WTC11 (cell line): Measurements from ENCODE around the gene MPP2. TPM values are rescaled to one million over a fixed set of nuclear protein-coding genes. Genes with fewer than 3 reads are reported as not detected.

Experiments
- ATAC-seq: fragments of 200-7000 bp; cut with Tn5 transposase; 2 replicates; pipeline ENCODE4 v1.10.0; 2021; ENCODE audit warnings: mild to moderate bottlenecking, moderate library complexity
- CTCF ChIA-PET: fragments of 300-600 bp; sonication (Branson Sonifier 250); formaldehyde crosslinking; loops from one replicate; lab custom pipeline; 2021; ENCODE audit warnings: antibody characterized with exemption; lab: Charles Lee
- POLR2A ChIA-PET: fragments of 350-600 bp; sonication (Branson Sonifier 250); formaldehyde crosslinking; loops from one replicate; lab custom pipeline; 2021; ENCODE audit warnings: antibody characterized with exemption; lab: Charles Lee
- DNase-seq: peaks from one replicate; pipeline ENCODE4 v3.0.0; 2021; ENCODE audit warnings: low spot score
- H3K27ac Mint-ChIP-seq: 2 replicates; pipeline ENCODE4 v1.8.0; 2021; ENCODE audit warnings: mixed read lengths
- H3K27me3 Mint-ChIP-seq: 2 replicates; pipeline ENCODE4 v1.8.0; 2021; ENCODE audit warnings: low read depth, mild to moderate bottlenecking, moderate library complexity, mixed read lengths
- H3K36me3 Mint-ChIP-seq: 2 replicates; pipeline ENCODE4 v1.8.0; 2021; ENCODE audit warnings: mixed read lengths
- H3K4me1 Mint-ChIP-seq: 2 replicates; pipeline ENCODE4 v1.8.0; 2022; ENCODE audit warnings: mixed read lengths
- H3K4me3 Mint-ChIP-seq: 2 replicates; pipeline ENCODE4 v1.8.0; 2021; ENCODE audit warnings: mild to moderate bottlenecking, moderate library complexity, mixed read lengths
- H3K9me3 Mint-ChIP-seq: 2 replicates; pipeline ENCODE4 v1.8.0; 2021; ENCODE audit warnings: mixed read lengths
- ARID4B ChIP-seq: sonication (generic); formaldehyde crosslinking; IDR thresholded peaks from 2 replicates; pipeline ENCODE4 v1.8.0; 2023; ENCODE audit warnings: missing genetic modification reagents, mild to moderate bottlenecking, borderline replicate concordance
- ATF1 ChIP-seq: sonication (generic); formaldehyde crosslinking; IDR thresholded peaks from 2 replicates; pipeline ENCODE4 v1.8.1; 2023; ENCODE audit warnings: mild to moderate bottlenecking, moderate library complexity, missing genetic modification reagents
- ATF3 ChIP-seq: sonication (generic); formaldehyde crosslinking; conservative IDR thresholded peaks from 2 replicates; pipeline ENCODE4 v1.8.1; 2022; ENCODE audit warnings: mild to moderate bottlenecking, missing genetic modification reagents
- CDX4 ChIP-seq: fragments of 250-450 bp; sonication (Bioruptor Pico); IDR thresholded peaks from 2 replicates; pipeline ENCODE4 v1.9.0; 2021; ENCODE audit warnings: moderate library complexity, mild to moderate bottlenecking, inconsistent platforms, borderline replicate concordance
- CREM ChIP-seq: sonication (generic); formaldehyde crosslinking; IDR thresholded peaks from 2 replicates; pipeline ENCODE4 v1.8.1; 2022; ENCODE audit warnings: mild to moderate bottlenecking, missing genetic modification reagents, moderate library complexity
- ELF4 ChIP-seq: sonication (generic); formaldehyde crosslinking; IDR thresholded peaks from 2 replicates; pipeline ENCODE4 v1.8.1; 2022; ENCODE audit warnings: low read depth, mild to moderate bottlenecking, moderate library complexity, missing genetic modification reagents
- GABPB1 ChIP-seq: sonication (generic); formaldehyde crosslinking; IDR thresholded peaks from 2 replicates; pipeline ENCODE4 v1.8.1; 2023; ENCODE audit warnings: mild to moderate bottlenecking, missing genetic modification reagents
- HMGA2 ChIP-seq: fragments of 250-450 bp; sonication (Bioruptor Pico); IDR thresholded peaks from 2 replicates; pipeline ENCODE4 v1.4.0; 2021; ENCODE audit warnings: mild to moderate bottlenecking, moderate library complexity
- NFE2L1 ChIP-seq: sonication (generic); formaldehyde crosslinking; IDR thresholded peaks from 2 replicates; pipeline ENCODE4 v1.8.1; 2023; ENCODE audit warnings: missing genetic modification reagents
- RELA ChIP-seq: sonication (generic); formaldehyde crosslinking; IDR thresholded peaks from 2 replicates; pipeline ENCODE4 v1.8.1; 2022; ENCODE audit warnings: missing genetic modification reagents, mild to moderate bottlenecking, borderline replicate concordance
- USF1 ChIP-seq: sonication (generic); formaldehyde crosslinking; IDR thresholded peaks from 2 replicates; pipeline ENCODE4 v1.8.0; 2022; ENCODE audit warnings: mild to moderate bottlenecking, missing genetic modification reagents
- ZBTB43 ChIP-seq: sonication (generic); formaldehyde crosslinking; IDR thresholded peaks from 2 replicates; pipeline ENCODE4 v1.8.1; 2023; ENCODE audit warnings: mild to moderate bottlenecking, missing genetic modification reagents
- ZNF317 ChIP-seq: sonication (generic); formaldehyde crosslinking; IDR thresholded peaks from 2 replicates; pipeline ENCODE4 v1.8.1; 2023; ENCODE audit warnings: low read depth, mild to moderate bottlenecking, moderate library complexity, missing genetic modification reagents, borderline replicate concordance
- ZNF425 ChIP-seq: fragments of 250-450 bp; sonication (Bioruptor Pico); conservative IDR thresholded peaks from 2 replicates; pipeline ENCODE4 v1.9.0; 2021; ENCODE audit warnings: mild to moderate bottlenecking
- ZNF532 ChIP-seq: fragments of 250-450 bp; sonication (Bioruptor Pico); IDR thresholded peaks from 2 replicates; pipeline ENCODE4 v1.9.0; 2021; ENCODE audit warnings: mild to moderate bottlenecking, borderline replicate concordance
- total RNA-seq: library from RNA; stranded (reverse); gene quantifications from 3 replicates; pipeline ENCODE4 v1.2.3, GENCODE V29; 2021

MPP2 gene
- total RNA-seq, 1 experiment from 2014 or later = 29.3 TPM

- Mint-ChIP-seq H3K36me3 (no peaks in the 10 kb centered on the region), H3K27me3 (no peaks in the 10 kb centered on the region; the same call in 1 of the 2 replicates), H3K4me1 (peaks cover 22% of the 10 kb centered on the region), H3K9me3 (no peaks in the 10 kb centered on the region), H3K4me3 (no peak overlapping the region), H3K27ac (no peak overlapping the region)
- POLR2A ChIA-PET = interaction anchor here (0.7 kb wide), 1 partner anchor 456 kb away, joined by 7 read pairs; no protein-coding TSS in a partner anchor
- CTCF ChIA-PET = interaction anchor here (2.3 to 5.4 kb wide), 5 partner anchors 30 to 67 kb away, joined by 9 to 49 read pairs (median 16); partner anchors contain the start of gene MPP2
- ATAC-seq (no peak), DNase-seq (no peak)
- TF ChIP-seq ARID4B (no peak), ATF1 (no peak), USF1 (no peak), ZNF532 (CRISPR knock-in tag) (no peak), GABPB1 (CRISPR knock-in tag) (no peak), ZNF425 (CRISPR knock-in tag) (no peak), RELA (CRISPR knock-in tag) (no peak), CDX4 (CRISPR knock-in tag) (no peak), ZNF317 (CRISPR knock-in tag) (no peak)
Observed at GRCh38 chr17:43877031-43877430, 30.3 kb downstream of the MPP2 start.

GRCh38 chr17:43875476-43876147 is 31.7 kb downstream of the MPP2 start:
- Mint-ChIP-seq H3K36me3 (no peaks in the 10 kb centered on the region), H3K27ac (0 out of 2 replicates have a peak overlapping the region, but pooled peaks have one; percentile 35), H3K4me1 (peaks cover 22% of the 10 kb centered on the region), H3K9me3 (no peaks in the 10 kb centered on the region), H3K27me3 (no peaks in the 10 kb centered on the region; the same call in 1 of the 2 replicates), H3K4me3 (no peak overlapping the region)
- POLR2A ChIA-PET = no interaction called here
- CTCF ChIA-PET = no interaction called here
- DNase-seq (no peak), ATAC-seq (no peak)
- TF ChIP-seq ELF4 (CRISPR knock-in tag) (no peak), ATF1 (no peak), USF1 (no peak), ZBTB43 (CRISPR knock-in tag) (no peak), ATF3 (no peak), CREM (no peak), NFE2L1 (no peak), HMGA2 (CRISPR knock-in tag) (no peak)
